Activated CD8-positive, alpha-beta memory T cell treated with anti-CD3 and anti-CD28 coated beads for 1 hour (primary cell): Measurements from ENCODE around the gene CST2.
"Not testable (repeated sequence)": the region's sequence is repeated elsewhere in the genome, so short reads cannot be mapped to it uniquely, and the experiment has no call there.

ENCODE experiments used
- DNase-seq, 2 donors: peaks; one replicate each; pipeline ENCODE4 v3.0.0-alpha.2; 2020; ENCODE audit warnings: low read depth in 1 of 2; ENCODE audit errors: extremely low read depth in 1 of 2

The CST2 gene

GRCh38 chr20:23826541-23827021 lies at the start of gene CST2:
Gene CST2, minus strand, starts transcription at chr20:23826729. Its CDS starts 69 bp downstream, at chr20:23826660.
- DNase-seq = no peak

GRCh38 chr20:23875606-23876237 lies 49.2 kb upstream of the CST2 start:
- no peak for DNase-seq

GRCh38 chr20:23874747-23875146 lies 48.2 kb upstream of the CST2 start:
- no peak for DNase-seq

GRCh38 chr20:23873370-23874015 lies 47.0 kb upstream of the CST2 start:
- no peak for DNase-seq

- DNase-seq = no peak
Measured at GRCh38 chr20:23872065-23872464, 45.5 kb upstream of the CST2 start.

- no peak for DNase-seq
Measured at GRCh38 chr20:23870461-23870860, 43.9 kb upstream of the CST2 start.

GRCh38 chr20:23869520-23869919 lies 43.0 kb upstream of the CST2 start:
- DNase-seq = no peak

GRCh38 chr20:23868321-23868720 lies 41.8 kb upstream of the CST2 start:
- DNase-seq = no peak

- DNase-seq = no peak
Measured at GRCh38 chr20:23867152-23867776, 40.7 kb upstream of the CST2 start.

GRCh38 chr20:23860771-23861170 lies 34.2 kb upstream of the CST2 start:
- not testable (repeated sequence) for DNase-seq

- no peak for DNase-seq
Measured at GRCh38 chr20:23857962-23858595, 31.6 kb upstream of the CST2 start.

GRCh38 chr20:23856736-23857135 lies 30.2 kb upstream of the CST2 start:
- no peak for DNase-seq

GRCh38 chr20:23856226-23856625 lies 29.7 kb upstream of the CST2 start:
- DNase-seq = no peak

GRCh38 chr20:23841693-23842092 lies 15.2 kb upstream of the CST2 start:
- no peak for DNase-seq

- DNase-seq = no peak
Measured at GRCh38 chr20:23835716-23836115, 9.2 kb upstream of the CST2 start.

GRCh38 chr20:23832775-23833513 lies 6.4 kb upstream of the CST2 start:
- no peak for DNase-seq

GRCh38 chr20:23831961-23832360 lies 5.4 kb upstream of the CST2 start:
- DNase-seq = not testable (repeated sequence)

- DNase-seq = no peak
Measured at GRCh38 chr20:23823621-23824324, 2.8 kb downstream of the CST2 start.

- DNase-seq = no peak
Measured at GRCh38 chr20:23823111-23823510, 3.4 kb downstream of the CST2 start.

- no peak for DNase-seq
Measured at GRCh38 chr20:23820493-23820892, 6.0 kb downstream of the CST2 start.
